Adipocyte (in vitro differentiated cells): ENCODE data around the gene IL1A.

Source experiments
- DNase-seq: peaks from one replicate; pipeline ENCODE4 v3.0.0-alpha.2; 2015; ENCODE audit warnings: low read depth
- H3K27me3 ChIP-seq: replicated peaks from 2 replicates; pipeline ENCODE4 v1.7.0; 2013; ENCODE audit warnings: mild to moderate bottlenecking, low read length, moderate library complexity; ENCODE audit not compliant: control insufficient read depth, insufficient read depth
- H3K36me3 ChIP-seq: 2 replicates; pipeline ENCODE4 v1.7.0; 2013; ENCODE audit warnings: low read length, mild to moderate bottlenecking, moderate library complexity; ENCODE audit not compliant: control insufficient read depth, insufficient read depth, severe bottlenecking
- H3K4me1 ChIP-seq: 2 replicates; pipeline ENCODE4 v1.7.0; 2013; ENCODE audit warnings: mild to moderate bottlenecking, low read length, moderate library complexity; ENCODE audit not compliant: control insufficient read depth, insufficient read depth
- H3K4me3 ChIP-seq: 2 replicates; pipeline ENCODE4 v1.7.0; 2013; ENCODE audit warnings: mild to moderate bottlenecking, low read length, moderate library complexity
- H3K9ac ChIP-seq: 2 replicates; pipeline ENCODE4 v1.7.0; 2013; ENCODE audit warnings: mild to moderate bottlenecking, low read length, moderate library complexity
- H3K9me3 ChIP-seq: 2 replicates; pipeline ENCODE4 v1.7.0; 2013; ENCODE audit warnings: mild to moderate bottlenecking, low read length, moderate library complexity; ENCODE audit not compliant: control insufficient read depth

The IL1A gene

DNA sequence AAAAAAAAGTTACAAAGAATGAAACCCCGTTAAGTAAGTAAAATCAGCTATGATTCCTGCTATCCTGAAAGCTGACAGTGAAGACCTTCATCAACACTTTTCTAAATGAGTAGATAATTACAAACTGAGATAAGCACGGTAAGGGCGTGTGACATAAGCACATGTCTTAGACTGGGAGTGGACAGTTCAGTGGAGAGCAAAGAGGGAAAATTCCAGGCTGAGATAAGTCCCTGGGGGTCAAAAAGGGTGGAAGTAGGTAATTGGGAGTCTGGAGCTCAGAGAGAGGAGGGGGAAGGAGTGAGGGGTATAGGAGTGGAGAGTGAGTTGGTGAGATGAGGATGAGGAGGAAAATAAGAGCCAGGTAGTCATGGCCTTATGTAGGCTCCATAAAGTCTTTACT lies 4.4 kb upstream of the IL1A start:
- no peaks in the 10 kb centered on the region for H3K36me3 ChIP-seq
- H3K4me1 ChIP-seq, result peaks cover 14% of the 10 kb centered on the region
- DNase-seq, result no peak
- H3K9ac ChIP-seq, result no peak overlapping the region
- H3K9me3 ChIP-seq, result no peaks in the 10 kb centered on the region
- no peaks in the 10 kb centered on the region for H3K27me3 ChIP-seq
- H3K4me3 ChIP-seq, result no peak overlapping the region

DNA sequence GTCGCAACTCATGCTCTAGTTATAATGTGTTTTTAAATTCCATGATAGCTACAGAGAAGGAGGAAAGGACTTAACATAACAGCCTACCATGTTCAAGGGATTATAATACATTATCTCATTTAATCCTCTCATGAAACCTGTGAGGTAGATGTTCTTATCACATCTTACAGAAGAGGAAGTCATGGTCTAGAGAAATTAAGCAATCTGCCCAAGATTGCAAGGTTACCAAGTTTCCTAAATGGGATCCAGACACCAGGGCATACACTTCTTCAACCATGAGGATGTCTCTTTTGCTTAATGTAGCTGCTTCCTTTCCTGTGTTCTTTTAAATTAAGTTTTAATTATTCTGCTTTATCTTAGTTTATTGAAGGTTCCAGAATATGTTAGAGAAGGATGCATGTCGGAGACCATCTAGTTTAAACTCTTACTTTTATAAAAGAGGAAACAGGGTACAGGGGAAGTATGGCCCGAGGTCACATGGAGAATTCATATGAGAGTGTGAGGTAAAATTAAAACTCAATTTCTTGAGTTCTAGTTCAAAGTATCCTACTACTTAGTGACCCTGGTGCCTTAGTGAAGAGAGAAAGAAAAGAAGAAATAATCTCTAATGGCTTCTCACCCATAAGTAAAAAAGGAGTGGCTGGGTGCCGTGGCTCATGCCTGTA lies 3.6 kb upstream of the IL1A start:
- no peak overlapping the region for H3K4me3 ChIP-seq
- no peak for DNase-seq
- H3K27me3 ChIP-seq, result no peaks in the 10 kb centered on the region
- peaks cover 8% of the 10 kb centered on the region for H3K4me1 ChIP-seq
- no peak overlapping the region for H3K9ac ChIP-seq
- H3K36me3 ChIP-seq, result no peaks in the 10 kb centered on the region
- H3K9me3 ChIP-seq, result no peaks in the 10 kb centered on the region

DNA sequence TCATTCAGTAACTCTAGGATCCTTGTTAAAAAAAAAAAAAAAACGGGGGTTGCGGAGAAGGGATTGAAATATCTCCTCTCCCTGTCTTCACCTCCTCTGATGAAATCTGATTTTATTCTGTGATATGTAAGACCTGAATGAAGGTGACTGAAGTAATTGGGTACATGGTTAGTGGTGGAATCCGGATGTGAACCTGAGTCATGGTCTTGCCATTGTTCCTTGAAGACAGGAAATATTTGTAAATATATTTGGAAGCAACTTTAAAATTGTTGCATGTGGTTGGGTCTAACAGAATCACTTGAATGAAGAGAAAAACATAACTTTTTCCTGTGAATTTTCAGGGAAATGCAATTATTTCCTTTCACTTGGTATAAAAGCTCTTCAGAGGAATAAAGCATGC lies 3.0 kb upstream of the IL1A start:
- H3K4me3 ChIP-seq, result no peak overlapping the region
- H3K36me3 ChIP-seq, result no peaks in the 10 kb centered on the region
- H3K9me3 ChIP-seq, result no peaks in the 10 kb centered on the region
- H3K27me3 ChIP-seq, result no peaks in the 10 kb centered on the region
- no peak for DNase-seq
- peaks cover 8% of the 10 kb centered on the region for H3K4me1 ChIP-seq
- H3K9ac ChIP-seq, result no peak overlapping the region

DNA sequence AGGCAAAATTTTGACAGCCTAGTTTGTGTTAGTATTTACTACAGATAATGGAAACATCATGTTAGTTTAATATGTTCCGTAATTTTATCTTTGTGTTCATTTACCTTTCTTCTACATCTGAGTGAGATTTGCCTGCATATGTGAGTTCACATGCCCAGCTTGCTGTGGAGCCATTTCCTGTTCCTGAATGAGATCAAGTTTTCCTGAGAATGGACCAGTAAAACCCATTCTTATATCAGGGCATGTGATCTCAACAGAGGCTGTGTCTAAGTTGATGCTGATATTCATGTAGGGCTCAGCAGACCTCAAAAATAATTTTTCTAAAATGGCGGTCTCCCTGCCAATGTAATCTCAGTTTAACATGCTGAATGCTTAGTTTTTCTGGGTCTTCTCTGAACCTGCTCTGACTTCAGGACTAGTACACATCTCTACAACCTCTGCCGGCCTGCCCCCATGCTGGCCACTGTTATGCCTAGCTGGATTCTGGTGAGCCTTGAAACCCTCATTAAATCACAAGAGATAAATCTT lies 1.0 kb downstream of the IL1A start:
- no peaks in the 10 kb centered on the region for H3K27me3 ChIP-seq
- H3K9ac ChIP-seq, result no peak overlapping the region
- no peak overlapping the region for H3K4me3 ChIP-seq
- no peaks in the 10 kb centered on the region for H3K36me3 ChIP-seq
- H3K9me3 ChIP-seq, result no peaks in the 10 kb centered on the region
- H3K4me1 ChIP-seq, result peaks cover 5% of the 10 kb centered on the region
- DNase-seq, result no peak

DNA sequence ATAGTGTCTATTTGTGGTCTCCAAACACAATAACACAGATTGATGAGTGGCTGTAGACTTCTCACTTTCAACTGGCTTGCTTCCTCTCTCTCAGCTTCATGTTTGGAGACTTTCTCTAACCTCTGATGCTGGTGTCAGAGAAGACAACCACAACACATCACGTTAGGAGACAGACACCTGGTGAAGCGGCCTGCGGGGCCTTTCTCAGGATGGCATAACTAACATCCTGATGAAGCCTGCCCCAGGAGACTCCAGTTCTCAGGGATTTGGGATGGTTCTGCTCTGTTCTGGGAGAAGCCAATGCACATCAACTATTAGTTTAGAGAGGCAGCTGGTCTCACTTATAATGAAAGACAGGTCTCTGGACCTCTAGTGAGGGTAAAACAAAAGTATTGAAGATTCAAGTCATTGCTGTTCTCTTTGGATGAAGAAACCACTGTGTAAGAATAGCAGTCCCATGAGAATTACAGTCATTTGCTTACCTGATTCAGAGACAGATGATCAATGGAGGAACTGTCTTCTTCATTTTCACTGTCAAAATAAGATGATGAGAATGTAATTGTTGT lies 2.0 kb downstream of the IL1A start:
- Histone ChIP-seq H3K36me3 (no peaks in the 10 kb centered on the region), H3K4me3 (no peak overlapping the region), H3K9ac (no peak overlapping the region), H3K9me3 (no peaks in the 10 kb centered on the region), H3K4me1 (peaks cover 5% of the 10 kb centered on the region), H3K27me3 (no peaks in the 10 kb centered on the region)
- DNase-seq, result no peak

DNA sequence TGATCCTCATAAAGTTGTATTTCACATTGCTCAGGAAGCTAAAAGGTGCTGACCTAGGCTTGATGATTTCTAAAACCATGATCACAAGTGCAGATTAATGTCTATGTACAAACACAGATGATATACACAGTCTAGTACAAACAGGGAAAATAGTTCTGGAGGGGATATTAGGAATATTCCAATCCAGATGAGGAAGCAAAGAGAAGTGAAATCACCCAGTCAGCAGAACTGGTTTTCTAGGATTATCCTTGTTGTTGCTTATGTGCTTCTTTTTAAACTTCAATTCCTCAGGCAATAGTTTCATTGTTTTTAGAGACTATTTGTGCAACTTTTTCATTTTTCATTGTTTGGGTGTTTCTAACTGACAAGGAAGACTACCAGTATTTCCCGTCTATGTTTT lies 4.7 kb downstream of the IL1A start:
- no peaks in the 10 kb centered on the region for H3K27me3 ChIP-seq
- H3K9ac ChIP-seq, result no peak overlapping the region
- no peak for DNase-seq
- H3K4me1 ChIP-seq, result peaks cover 5% of the 10 kb centered on the region
- H3K36me3 ChIP-seq, result no peaks in the 10 kb centered on the region
- H3K9me3 ChIP-seq, result no peaks in the 10 kb centered on the region
- no peak overlapping the region for H3K4me3 ChIP-seq

DNA sequence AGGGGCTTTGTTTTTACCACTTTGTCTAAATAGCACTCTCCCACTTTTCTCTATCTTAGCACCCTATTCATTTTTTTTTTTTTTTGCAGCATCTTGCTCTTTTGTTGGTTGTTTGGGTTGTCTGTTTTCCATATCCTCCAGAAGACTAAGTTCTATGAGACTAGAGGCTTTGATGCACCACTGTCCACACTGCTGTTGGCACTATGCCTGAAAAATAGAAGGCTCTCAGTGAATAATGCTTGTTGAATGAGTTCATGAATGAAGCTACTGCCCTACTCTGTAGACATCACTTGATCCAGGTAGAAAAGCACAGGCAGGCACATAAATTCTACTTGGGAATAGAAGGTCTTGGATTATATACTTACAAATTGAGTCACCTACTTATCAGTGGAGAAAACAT lies 7.3 kb downstream of the IL1A start:
- Histone ChIP-seq H3K4me1 (no peaks in the 10 kb centered on the region), H3K9ac (no peak overlapping the region), H3K36me3 (no peaks in the 10 kb centered on the region), H3K4me3 (no peak overlapping the region), H3K27me3 (no peaks in the 10 kb centered on the region), H3K9me3 (no peaks in the 10 kb centered on the region)
- DNase-seq, result no peak

DNA sequence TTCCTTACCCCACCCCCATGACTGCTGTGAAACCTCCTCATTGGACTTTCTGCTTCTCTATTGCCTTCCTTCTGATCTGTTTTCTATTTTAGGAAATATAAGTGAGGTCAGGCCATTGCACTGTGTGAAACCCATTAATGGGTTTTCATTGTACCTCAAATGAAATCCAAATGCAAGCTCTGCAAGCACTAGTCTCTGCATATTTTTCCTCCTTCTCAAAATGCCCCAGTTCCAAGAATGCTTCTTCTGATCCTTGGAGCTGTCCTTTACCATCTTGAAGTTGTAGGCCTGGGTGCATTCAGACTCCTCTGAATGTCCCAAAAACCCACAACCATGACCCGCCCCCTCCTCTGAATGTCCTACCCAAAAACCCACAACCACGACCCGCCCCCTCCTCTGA lies 8.2 kb downstream of the IL1A start:
- no peak overlapping the region for H3K4me3 ChIP-seq
- no peak overlapping the region for H3K9ac ChIP-seq
- H3K9me3 ChIP-seq, result no peaks in the 10 kb centered on the region
- H3K4me1 ChIP-seq, result no peaks in the 10 kb centered on the region
- no peak for DNase-seq
- no peaks in the 10 kb centered on the region for H3K36me3 ChIP-seq
- H3K27me3 ChIP-seq, result no peaks in the 10 kb centered on the region

DNA sequence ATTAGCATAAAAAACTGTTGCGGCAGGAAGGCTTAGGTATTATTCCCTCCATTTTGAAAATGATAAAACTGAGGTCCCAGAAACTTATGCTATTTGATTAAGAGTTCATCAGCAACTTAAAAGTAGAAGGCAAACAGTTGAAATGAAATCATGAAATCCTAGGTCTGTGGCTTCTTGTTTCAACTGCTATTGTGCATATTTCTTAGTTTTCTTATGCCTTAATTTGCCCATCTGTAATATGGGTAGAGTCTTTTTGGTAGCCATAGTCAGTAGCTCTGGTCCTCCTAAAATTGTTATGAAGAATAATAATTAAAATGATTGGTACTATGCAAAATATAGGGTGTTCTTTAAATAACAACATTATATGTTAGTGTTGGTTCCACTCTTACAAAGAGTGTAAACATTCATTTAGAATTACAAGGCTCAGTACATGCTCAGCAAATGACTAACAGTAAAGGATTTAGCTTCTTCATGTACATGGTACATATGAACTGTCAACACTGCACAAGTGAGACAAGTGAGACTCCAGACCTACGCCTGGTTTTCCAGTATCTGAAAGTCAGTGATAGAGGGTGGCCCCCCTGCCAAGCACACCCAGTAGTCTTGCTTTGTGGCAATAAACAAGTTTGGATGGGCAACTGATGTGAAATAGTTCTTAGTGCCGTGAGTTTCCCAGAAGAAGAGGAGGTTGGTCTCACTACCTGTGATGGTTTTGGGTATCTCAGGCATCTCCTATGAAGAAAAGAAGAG lies 9.6 kb downstream of the IL1A start:
- Histone ChIP-seq H3K27me3 (no peaks in the 10 kb centered on the region), H3K9me3 (no peaks in the 10 kb centered on the region), H3K4me1 (no peaks in the 10 kb centered on the region), H3K36me3 (no peaks in the 10 kb centered on the region), H3K9ac (no peak overlapping the region), H3K4me3 (no peak overlapping the region)
- DNase-seq, result no peak

DNA sequence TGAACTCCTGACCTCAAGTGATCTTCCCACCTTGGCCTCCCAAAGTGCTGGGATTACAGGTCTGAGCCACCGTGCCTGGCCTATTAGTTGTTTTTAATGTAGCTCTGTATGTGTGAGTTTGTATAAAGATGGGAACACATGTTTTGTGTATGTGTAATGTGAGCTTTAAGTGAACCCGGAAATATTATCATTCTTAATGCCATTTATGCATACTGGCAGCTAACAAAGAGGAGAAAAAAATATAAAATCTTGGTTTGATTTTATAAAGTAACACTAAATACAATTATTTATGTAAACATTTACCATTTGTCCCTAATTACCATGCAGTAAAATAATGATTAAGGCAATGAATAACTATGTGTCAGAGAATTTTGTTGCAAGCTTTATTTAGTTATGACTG lies 10.7 kb downstream of the IL1A start:
- no peak overlapping the region for H3K9ac ChIP-seq
- H3K4me3 ChIP-seq, result no peak overlapping the region
- H3K9me3 ChIP-seq, result no peaks in the 10 kb centered on the region
- no peaks in the 10 kb centered on the region for H3K4me1 ChIP-seq
- H3K36me3 ChIP-seq, result no peaks in the 10 kb centered on the region
- no peak for DNase-seq
- H3K27me3 ChIP-seq, result no peaks in the 10 kb centered on the region

DNA sequence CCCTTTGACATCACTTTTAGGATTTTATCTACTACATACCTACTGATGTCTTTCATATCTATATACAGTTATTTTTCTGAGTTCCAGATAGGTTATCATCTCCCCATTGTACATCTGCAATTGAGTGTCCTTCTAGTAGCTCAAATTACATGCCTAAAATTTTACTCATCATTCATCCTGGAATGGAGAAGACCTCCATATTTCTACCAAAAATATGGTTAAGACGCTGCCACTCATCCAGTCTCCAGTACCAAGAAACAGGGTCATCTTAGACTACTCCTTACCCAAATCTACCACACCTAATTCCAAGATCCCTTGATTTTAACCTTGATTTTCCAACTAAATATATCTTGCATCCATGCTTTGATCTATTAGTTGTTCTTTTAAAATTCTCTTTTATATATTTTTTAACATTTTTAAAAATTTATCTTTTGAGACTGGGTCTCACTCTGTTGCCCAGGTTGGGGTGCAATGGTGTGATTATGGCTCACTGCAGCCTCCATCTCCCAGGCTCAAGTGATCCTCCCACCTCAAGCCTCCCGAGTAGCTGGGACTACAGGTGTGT lies 11.3 kb downstream of the IL1A start:
- Histone ChIP-seq H3K27me3 (no peaks in the 10 kb centered on the region), H3K9me3 (no peaks in the 10 kb centered on the region), H3K9ac (no peak overlapping the region), H3K4me3 (no peak overlapping the region), H3K36me3 (no peaks in the 10 kb centered on the region), H3K4me1 (no peaks in the 10 kb centered on the region)
- no peak for DNase-seq
